H1 (cell line): Measurements from ENCODE around the gene MADD.

Experiments used
- BRCA1 ChIP-seq: IDR thresholded peaks from 2 replicates; pipeline ENCODE4 v1.6.1; 2012; ENCODE audit warnings: low read depth, low read length, improper control_type of control experiment
- CEBPB ChIP-seq: IDR thresholded peaks from 2 replicates; pipeline ENCODE4 v1.6.1; 2012; ENCODE audit warnings: low read depth, low read length
- CHD2 ChIP-seq: IDR thresholded peaks from 2 replicates; pipeline ENCODE4 v1.6.1; 2012; ENCODE audit warnings: low read length, improper control_type of control experiment
- CTCF ChIP-seq, 3 experiments: IDR thresholded peaks; 1 replicate in 2 of 3; 2 replicates in 1 of 3; pipeline versions ENCODE4 v1.5.1 to v1.6.1; 2011; ENCODE audit warnings: low read length in 3 of 3, mild to moderate bottlenecking in 3 of 3, inconsistent platforms in 2 of 3, low read depth in 1 of 3, moderate library complexity in 1 of 3; ENCODE audit not compliant: insufficient read depth in 1 of 3; ENCODE audit errors: control extremely low read depth in 1 of 3
- EZH2 ChIP-seq: fragments of 200-600 bp; sonication (generic); IDR thresholded peaks from 2 replicates; pipeline ENCODE4 v1.7.1; 2012; ENCODE audit warnings: low read depth, mild to moderate bottlenecking, moderate library complexity, low read length, inconsistent platforms; ENCODE audit not compliant: severe bottlenecking
- JUND ChIP-seq: IDR thresholded peaks from 2 replicates; pipeline ENCODE4 v1.6.1; 2011; ENCODE audit warnings: mild to moderate bottlenecking, improper control_type of control experiment, low read length
- MAX ChIP-seq: IDR thresholded peaks from 2 replicates; pipeline ENCODE4 v1.6.1; 2012; ENCODE audit warnings: inconsistent platforms
- NRF1 ChIP-seq: IDR thresholded peaks from 2 replicates; pipeline ENCODE4 v1.6.1; 2011; ENCODE audit warnings: mild to moderate bottlenecking, low read depth, low read length, improper control_type of control experiment
- POLR2AphosphoS5 ChIP-seq: IDR thresholded peaks from 2 replicates; pipeline ENCODE4 v1.6.1; 2011; ENCODE audit warnings: low read depth, low read length
- RBBP5 ChIP-seq: IDR thresholded peaks from 2 replicates; pipeline ENCODE4 v1.7.1; 2012; ENCODE audit warnings: low read depth, mild to moderate bottlenecking, inconsistent platforms, low read length, moderate library complexity, borderline replicate concordance
- TBP ChIP-seq: IDR thresholded peaks from 2 replicates; pipeline ENCODE4 v1.6.1; 2011; ENCODE audit warnings: low read depth, low read length, improper control_type of control experiment
- TF ChIP-seq, protein P1 (sequence below): IDR thresholded peaks from 2 replicates; pipeline ENCODE4 v1.6.1; 2012; ENCODE audit warnings: low read length, inconsistent platforms

DNA sequence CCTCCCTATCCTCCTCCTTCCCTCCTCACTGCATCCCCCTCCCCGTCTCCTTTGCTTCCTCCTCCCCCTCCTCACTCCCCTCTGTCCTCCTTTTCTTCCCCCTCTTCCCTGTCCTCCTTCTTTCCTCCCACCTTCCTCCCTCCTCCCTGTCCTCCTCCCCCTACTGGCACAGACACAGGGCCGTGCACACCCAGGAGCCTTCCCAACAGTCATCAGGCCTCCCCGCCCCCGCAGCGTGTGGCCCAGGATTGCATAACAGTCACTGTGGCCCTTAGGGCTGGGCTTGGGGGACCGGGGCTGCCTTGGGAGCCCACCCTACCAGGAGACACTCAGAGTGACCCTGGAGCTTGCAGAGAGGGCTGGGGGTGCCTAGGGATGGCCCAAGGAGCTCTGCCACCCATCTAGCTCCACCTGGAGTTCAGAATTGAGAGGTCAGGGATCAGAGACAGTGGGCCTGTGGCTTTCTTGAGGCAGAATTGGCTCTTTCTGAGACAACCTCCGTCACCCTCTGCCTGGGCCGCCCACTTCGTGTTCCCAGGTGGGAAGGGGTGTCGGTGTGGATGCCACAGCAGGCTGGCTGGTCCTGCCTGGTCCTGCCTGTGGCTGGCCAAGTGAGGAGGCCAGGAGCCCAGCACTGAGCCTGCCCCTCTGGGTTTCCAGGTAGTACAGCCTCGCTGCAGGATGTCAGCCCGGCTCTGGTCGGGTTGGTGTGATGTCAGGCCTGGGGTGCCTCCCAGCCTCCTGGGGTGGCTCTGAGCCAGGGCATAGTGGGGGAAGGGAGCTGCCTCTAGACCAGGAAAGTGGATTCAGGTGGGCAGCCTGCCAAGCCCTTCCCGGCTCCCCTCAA is 106.8 kb downstream of the MADD start:
- TF ChIP-seq CTCF (IDR thresholded peaks at IDR 0.05; ENCODE audit: control extremely low read depth in 1 of 3, insufficient read depth in 1 of 3, low read depth in 1 of 3, low read length in 3 of 3) (peak in 2 of 3 experiments; percentile 3 to 14; a peak in 2 of 4 replicates), RBBP5 (no peak), JUND (no peak), NRF1 (no peak), BRCA1 (no peak), TBP (no peak), MAX (no peak), CHD2 (no peak), CEBPB (peak; percentile 84), POLR2AphosphoS5 (no peak), EZH2 (no peak)
- TF ChIP-seq, protein P1, sequence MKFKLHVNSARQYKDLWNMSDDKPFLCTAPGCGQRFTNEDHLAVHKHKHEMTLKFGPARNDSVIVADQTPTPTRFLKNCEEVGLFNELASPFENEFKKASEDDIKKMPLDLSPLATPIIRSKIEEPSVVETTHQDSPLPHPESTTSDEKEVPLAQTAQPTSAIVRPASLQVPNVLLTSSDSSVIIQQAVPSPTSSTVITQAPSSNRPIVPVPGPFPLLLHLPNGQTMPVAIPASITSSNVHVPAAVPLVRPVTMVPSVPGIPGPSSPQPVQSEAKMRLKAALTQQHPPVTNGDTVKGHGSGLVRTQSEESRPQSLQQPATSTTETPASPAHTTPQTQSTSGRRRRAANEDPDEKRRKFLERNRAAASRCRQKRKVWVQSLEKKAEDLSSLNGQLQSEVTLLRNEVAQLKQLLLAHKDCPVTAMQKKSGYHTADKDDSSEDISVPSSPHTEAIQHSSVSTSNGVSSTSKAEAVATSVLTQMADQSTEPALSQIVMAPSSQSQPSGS, result no peak
